Subcutaneous abdominal adipose tissue (tissue), 5 donors: Measurements from ENCODE around the gene HLA-DQB1.
A peak's percentile ranks its signal among the peaks of the same experiment; 100 is the strongest.
"Not testable (repeated sequence)": the region's sequence is repeated elsewhere in the genome, so short reads cannot be mapped to it uniquely, and the experiment has no call there.

Source experiments
- H3K27ac ChIP-seq: one replicate; pipeline ENCODE4 v1.7.0; 2013; ENCODE audit warnings: low read depth, mild to moderate bottlenecking, inconsistent platforms, low read length, moderate library complexity
- H3K27me3 ChIP-seq, 5 donors: one replicate each; pipeline ENCODE4 v1.7.0; 2013; ENCODE audit warnings: low read length in 5 of 5, inconsistent platforms in 1 of 5; ENCODE audit not compliant: control insufficient read depth in 5 of 5, insufficient read depth in 4 of 5
- H3K36me3 ChIP-seq, 5 donors: one replicate each; pipeline ENCODE4 v1.7.0; 2013; ENCODE audit warnings: low read length in 5 of 5; ENCODE audit not compliant: control insufficient read depth in 5 of 5, insufficient read depth in 5 of 5
- H3K4me1 ChIP-seq, 5 donors: one replicate each; pipeline ENCODE4 v1.7.0; 2013; ENCODE audit warnings: low read length in 5 of 5, mild to moderate bottlenecking in 3 of 5, moderate library complexity in 1 of 5; ENCODE audit not compliant: control insufficient read depth in 5 of 5, insufficient read depth in 5 of 5
- H3K4me3 ChIP-seq, 5 donors: one replicate each; pipeline ENCODE4 v1.7.0; 2013; ENCODE audit warnings: low read length in 5 of 5, low read depth in 1 of 5
- H3K9ac ChIP-seq, 5 donors: one replicate each; pipeline ENCODE4 v1.7.0; 2013; ENCODE audit warnings: low read length in 5 of 5, mild to moderate bottlenecking in 4 of 5, moderate library complexity in 3 of 5
- H3K9me3 ChIP-seq, 5 donors: one replicate each; pipeline ENCODE4 v1.7.0; 2013; ENCODE audit warnings: low read length in 5 of 5; ENCODE audit not compliant: control insufficient read depth in 5 of 5
- donor health status: healthy.
- donor health status: healthy.
- donor health status: healthy.
- donor health status: healthy.
- donor health status: healthy.

The HLA-DQB1 gene

DNA sequence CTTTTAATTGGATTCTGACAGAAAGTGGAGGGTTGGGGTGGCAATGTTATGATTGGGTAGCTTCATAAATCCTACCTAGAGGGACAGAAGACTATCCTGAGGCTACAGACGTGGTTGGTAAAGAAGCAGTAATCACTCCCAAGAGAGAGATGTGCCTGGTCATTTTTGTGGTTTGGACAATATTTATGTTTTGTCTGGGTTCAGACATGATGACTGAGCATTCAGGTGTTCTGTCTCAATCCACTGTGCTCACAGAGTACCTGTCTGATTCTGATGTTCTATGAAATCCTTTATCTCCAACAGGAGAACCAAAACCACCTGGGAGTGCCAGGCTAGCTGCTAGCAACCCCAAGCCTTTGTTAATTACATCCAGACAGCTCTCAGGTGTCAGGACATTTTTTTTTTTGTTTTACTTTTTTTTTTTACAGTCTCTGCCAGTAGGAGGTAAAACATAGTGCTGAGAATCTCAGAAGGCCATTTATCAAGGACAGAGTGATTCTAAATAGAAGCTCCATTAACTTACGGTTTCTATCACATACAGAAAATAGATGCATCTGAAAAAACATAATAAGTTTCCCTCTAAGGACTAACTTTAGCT lies 30.8 kb downstream of the HLA-DQB1 start:
- H3K4me1 ChIP-seq = no peaks in the 10 kb centered on the region
- H3K9me3 ChIP-seq = no peaks in the 10 kb centered on the region
- no peak overlapping the region for H3K4me3 ChIP-seq
- no peak overlapping the region for H3K27ac ChIP-seq
- H3K9ac ChIP-seq = no peak overlapping the region
- H3K27me3 ChIP-seq = no peaks in the 10 kb centered on the region
- H3K36me3 ChIP-seq = no peaks in the 10 kb centered on the region

DNA sequence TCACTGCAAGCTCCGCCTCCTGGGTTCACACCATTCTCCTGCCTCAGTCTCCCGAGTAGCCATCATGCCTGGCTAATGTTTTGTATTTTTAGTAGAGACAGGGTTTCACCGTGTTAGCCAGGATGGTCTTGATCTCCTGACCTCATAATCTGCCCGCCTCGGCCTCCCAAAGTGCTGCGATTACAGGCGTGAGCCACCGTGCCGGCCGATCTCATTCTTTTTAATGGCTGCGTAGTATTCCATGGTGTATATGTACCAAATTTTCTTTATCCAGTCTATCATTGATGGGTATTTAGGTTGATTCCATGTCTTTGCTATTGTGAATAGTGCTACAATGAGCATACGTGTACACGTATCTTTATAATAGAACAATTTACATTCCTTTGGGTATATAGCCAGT lies 36.7 kb downstream of the HLA-DQB1 start:
- not testable (repeated sequence) for H3K4me1 ChIP-seq, H3K4me3 ChIP-seq, H3K36me3 ChIP-seq, H3K27ac ChIP-seq, H3K9ac ChIP-seq, H3K27me3 ChIP-seq, H3K9me3 ChIP-seq

DNA sequence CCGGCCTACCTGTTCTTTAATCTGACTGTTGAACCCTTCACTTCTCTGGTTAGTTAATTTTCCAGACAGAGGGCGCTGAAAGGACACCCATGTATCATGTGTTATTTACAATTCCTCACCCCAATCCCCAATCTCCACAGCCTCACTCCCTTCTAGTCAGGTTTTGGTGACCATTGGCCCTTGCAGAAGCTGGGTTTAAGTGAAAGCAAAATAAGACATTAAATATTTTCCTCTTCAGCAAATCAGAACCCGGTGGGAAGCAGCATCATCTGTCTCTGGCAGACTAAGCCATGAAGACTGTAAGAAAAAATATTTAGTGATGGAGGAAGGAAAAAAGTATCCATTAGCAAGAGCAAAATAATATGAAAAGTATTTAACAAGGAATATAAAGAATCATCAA lies 38.6 kb downstream of the HLA-DQB1 start:
- Histone ChIP-seq H3K36me3 (no peaks in the 10 kb centered on the region), H3K27ac (no peak overlapping the region), H3K9me3 (no peaks in the 10 kb centered on the region), H3K4me1 (no peaks in the 10 kb centered on the region), H3K4me3 (peak overlapping the region in 1 of 5 donors; percentile 22), H3K27me3 (no peaks in the 10 kb centered on the region), H3K9ac (no peak overlapping the region)

DNA sequence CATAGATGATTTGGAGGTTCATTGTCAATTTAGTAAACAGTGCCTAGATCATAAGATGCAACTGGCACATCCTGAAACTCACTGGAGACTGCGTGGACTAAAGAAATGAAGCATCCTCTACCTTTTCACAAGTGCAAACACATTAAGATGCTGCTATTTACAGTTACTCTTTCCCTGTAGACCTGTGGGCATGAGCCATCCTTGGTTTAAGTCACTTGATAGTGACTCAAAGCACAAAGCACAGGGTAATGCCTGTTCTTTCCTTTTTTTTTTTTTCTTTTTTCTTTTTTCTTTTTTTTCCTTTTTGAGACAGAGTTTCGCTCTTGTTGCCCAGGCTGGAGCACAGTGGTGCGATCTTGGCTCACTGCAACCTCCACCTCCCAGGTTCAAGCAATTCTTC lies 39.2 kb downstream of the HLA-DQB1 start:
- H3K27ac ChIP-seq = no peak overlapping the region
- no peaks in the 10 kb centered on the region for H3K27me3 ChIP-seq
- no peaks in the 10 kb centered on the region for H3K9me3 ChIP-seq
- H3K36me3 ChIP-seq = no peaks in the 10 kb centered on the region
- H3K4me1 ChIP-seq = peaks cover 0 to 2% (median 0%) of the 10 kb centered on the region in 5 donors
- no peak overlapping the region for H3K4me3 ChIP-seq
- no peak overlapping the region for H3K9ac ChIP-seq

DNA sequence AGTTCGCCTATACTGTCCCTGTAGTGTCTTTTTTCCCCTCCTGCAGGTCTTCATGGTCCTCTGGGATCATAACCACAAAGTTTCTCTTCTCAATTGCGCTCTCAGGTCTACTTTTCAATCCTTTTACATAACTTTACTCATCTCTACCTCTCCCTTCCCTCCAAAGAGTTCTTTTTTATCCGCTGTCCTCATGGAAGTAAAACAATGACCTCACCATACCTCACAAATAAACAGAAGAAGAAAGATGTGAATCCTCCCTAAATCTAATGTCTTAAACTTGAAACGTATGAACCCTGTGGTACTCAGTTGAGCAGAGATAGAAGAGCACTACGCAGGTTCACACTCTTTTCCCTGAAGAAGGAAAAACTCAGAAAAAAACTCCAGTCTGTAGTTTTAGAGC lies 41.3 kb downstream of the HLA-DQB1 start:
- no peaks in the 10 kb centered on the region for H3K9me3 ChIP-seq
- H3K4me1 ChIP-seq = peaks cover 0 to 2% (median 0%) of the 10 kb centered on the region in 5 donors
- H3K27me3 ChIP-seq = no peaks in the 10 kb centered on the region
- H3K9ac ChIP-seq = no peak overlapping the region
- no peak overlapping the region for H3K27ac ChIP-seq
- H3K36me3 ChIP-seq = no peaks in the 10 kb centered on the region
- no peak overlapping the region for H3K4me3 ChIP-seq

DNA sequence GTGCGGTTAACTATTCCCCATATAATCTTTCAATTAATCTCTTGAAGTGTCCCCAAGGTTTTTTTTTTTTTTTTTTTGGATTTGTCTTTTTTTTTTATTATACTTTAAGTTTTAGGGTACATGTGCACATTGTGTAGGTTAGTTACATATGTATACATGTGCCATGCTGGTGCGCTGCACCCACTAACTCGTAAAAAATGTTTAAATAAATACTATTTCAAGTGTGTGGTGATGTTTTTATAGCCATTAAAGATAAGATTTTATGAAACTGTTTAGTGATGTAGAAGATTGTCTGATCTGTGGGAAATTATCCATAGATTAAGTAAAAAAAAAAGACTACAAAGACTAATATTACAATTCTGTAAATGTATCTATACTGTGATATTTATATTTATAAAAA lies 41.9 kb downstream of the HLA-DQB1 start:
- Histone ChIP-seq H3K4me1 (peaks cover 0 to 2% (median 0%) of the 10 kb centered on the region in 5 donors), H3K27ac (no peak overlapping the region), H3K9me3 (no peaks in the 10 kb centered on the region), H3K27me3 (no peaks in the 10 kb centered on the region), H3K9ac (no peak overlapping the region), H3K36me3 (no peaks in the 10 kb centered on the region), H3K4me3 (no peak overlapping the region)

DNA sequence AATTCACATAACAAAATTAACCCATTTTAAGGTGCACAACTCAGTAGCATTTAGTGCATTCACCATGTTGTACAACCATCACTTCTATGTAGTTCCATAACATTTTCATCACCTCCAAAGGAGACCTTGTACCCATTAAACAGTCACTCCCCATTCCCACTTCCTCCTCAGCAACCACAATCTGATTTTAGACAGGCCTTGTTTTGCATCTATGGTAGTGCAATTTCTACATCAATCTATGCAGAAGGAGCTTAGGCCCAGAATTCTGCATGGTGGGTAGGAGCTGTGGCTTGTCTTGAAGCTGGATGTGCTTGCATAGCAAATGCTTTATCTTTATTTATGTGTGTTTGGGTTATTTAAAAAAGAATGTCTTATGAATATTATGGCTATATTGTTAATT lies 42.8 kb downstream of the HLA-DQB1 start:
- Histone ChIP-seq H3K4me1 (peaks cover 0 to 2% (median 0%) of the 10 kb centered on the region in 5 donors), H3K9ac (no peak overlapping the region), H3K27me3 (no peaks in the 10 kb centered on the region), H3K27ac (no peak overlapping the region), H3K36me3 (no peaks in the 10 kb centered on the region), H3K9me3 (no peaks in the 10 kb centered on the region), H3K4me3 (no peak overlapping the region)

DNA sequence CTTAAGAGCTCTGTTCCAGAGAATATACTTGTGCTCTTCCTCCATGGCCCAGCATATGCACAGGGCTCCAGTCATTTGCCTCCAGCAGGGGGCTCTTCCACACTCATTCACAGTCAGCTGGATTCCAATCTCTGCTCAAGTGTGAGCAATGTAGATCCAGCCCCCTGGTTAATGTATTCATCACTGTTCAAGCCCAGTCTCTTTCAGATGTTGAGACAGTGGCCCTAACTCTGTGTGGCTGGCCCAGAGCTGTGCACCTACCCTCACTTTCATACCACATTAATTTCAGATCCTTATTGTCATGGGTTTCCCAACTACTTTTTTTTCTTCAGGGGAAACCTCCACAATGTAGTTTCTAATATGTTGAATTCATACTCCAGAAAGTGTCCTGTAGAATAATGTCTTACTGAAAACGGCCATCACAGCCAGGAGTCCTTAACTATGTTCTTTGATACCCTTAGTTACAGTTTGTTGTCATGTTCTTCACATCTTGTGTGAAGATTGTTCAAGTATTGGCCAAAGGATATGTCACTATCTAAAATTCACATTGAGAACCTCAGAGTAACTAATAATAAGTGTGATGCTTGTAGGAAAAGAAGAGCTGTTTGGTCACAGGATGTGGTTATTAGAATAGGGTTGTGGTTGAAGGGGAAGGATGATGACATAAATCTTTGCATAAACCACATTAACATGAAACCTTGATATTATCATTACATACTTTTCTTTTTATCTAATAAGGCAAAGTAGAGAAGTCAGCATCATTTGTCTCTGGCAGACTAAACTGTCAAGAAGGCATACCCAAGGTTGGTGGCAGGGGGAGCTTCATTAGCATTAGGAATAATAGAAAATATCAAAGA lies 43.7 kb downstream of the HLA-DQB1 start:
- H3K4me1 ChIP-seq = peaks cover 0 to 2% (median 0%) of the 10 kb centered on the region in 5 donors
- H3K9me3 ChIP-seq = peaks cover 0 to 1% (median 0%) of the 10 kb centered on the region in 5 donors
- no peaks in the 10 kb centered on the region for H3K27me3 ChIP-seq
- H3K4me3 ChIP-seq = no peak overlapping the region
- H3K27ac ChIP-seq = no peak overlapping the region
- H3K36me3 ChIP-seq = no peaks in the 10 kb centered on the region
- H3K9ac ChIP-seq = no peak overlapping the region

DNA sequence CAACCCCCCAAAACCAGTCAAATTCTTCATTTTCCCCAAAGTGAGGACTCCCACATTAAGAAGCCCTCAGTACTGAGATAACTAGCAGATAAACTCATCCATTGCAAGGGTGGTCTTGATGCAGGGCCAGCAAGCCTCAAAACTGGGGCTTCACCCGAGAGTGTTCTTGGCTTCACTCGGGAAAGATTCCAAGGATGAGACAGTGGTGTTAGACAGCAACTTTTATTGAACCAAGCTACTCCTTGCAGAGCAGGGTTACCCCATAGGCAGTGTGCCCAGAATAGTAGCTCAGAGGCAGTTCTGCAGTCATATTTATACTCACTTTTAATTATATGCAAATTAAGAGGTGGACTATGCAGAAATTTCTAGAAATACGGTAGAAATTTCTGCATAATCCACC lies 45.1 kb downstream of the HLA-DQB1 start:
- Histone ChIP-seq H3K4me1 (peaks cover 0 to 2% (median 0%) of the 10 kb centered on the region in 5 donors), H3K4me3 (no peak overlapping the region), H3K9me3 (peaks cover 0 to 4% (median 0%) of the 10 kb centered on the region in 5 donors), H3K27ac (no peak overlapping the region), H3K36me3 (no peaks in the 10 kb centered on the region), H3K27me3 (no peaks in the 10 kb centered on the region), H3K9ac (no peak overlapping the region)

DNA sequence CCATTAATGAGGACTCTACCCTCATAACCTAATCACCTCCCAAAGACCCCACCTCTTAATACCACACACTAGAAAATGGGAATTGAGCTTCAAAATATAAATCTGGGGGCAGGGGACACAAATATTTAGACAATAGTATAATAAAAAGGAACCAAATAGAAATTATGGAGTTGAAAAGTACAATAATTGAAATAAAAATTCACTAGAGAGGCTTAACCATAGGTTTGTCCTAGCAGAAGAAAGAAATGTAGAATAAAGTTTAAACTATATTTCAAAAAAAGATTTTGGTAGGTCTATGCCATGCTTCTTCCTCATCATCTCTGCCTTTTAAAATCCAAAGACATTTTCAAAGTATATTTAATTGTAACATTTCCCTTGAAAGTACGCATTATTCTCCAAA lies 48.7 kb downstream of the HLA-DQB1 start:
- Histone ChIP-seq H3K27me3 (no peaks in the 10 kb centered on the region), H3K36me3 (no peaks in the 10 kb centered on the region), H3K4me1 (peaks cover 0 to 2% (median 0%) of the 10 kb centered on the region in 5 donors), H3K9me3 (peaks cover 0 to 4% (median 0%) of the 10 kb centered on the region in 5 donors), H3K27ac (no peak overlapping the region), H3K4me3 (no peak overlapping the region), H3K9ac (no peak overlapping the region)
